Neural cell (in vitro differentiated cells): ENCODE results near the gene DNAJB4. TPM values are rescaled to one million over a fixed set of nuclear protein-coding genes. Genes with fewer than 3 reads are reported as not detected.

ENCODE experiments used
- H2AFZ ChIP-seq: fragments of 200-600, 300-800 bp; sonication (generic), shearing (Covaris generic); 2 replicates; pipeline ENCODE4 v1.6.0; 2014; ENCODE audit warnings: low read depth, mild to moderate bottlenecking, antibody characterized with exemption, low read length, moderate library complexity
- H3F3A ChIP-seq: fragments of 200-600 bp; shearing (Covaris generic); 2 replicates; pipeline ENCODE4 v1.6.1; 2016; ENCODE audit warnings: mild to moderate bottlenecking, moderate library complexity, mixed read lengths, antibody characterized with exemption, low read length; ENCODE audit not compliant: insufficient read depth, poor library complexity, severe bottlenecking
- H3K27ac ChIP-seq: fragments of 200-600, 300-800 bp; sonication (generic), shearing (Covaris generic); 2 replicates; pipeline ENCODE4 v1.5.1; 2014; ENCODE audit warnings: mild to moderate bottlenecking, low read length, moderate library complexity
- H3K27me3 ChIP-seq: fragments of 300-800, 200-600 bp; sonication (generic), shearing (Covaris generic); 2 replicates; pipeline ENCODE4 v1.6.0; 2014; ENCODE audit warnings: mild to moderate bottlenecking, low read depth, low read length, moderate library complexity; ENCODE audit not compliant: insufficient read depth
- H3K36me3 ChIP-seq: fragments of 300-800, 200-600 bp; sonication (generic), shearing (Covaris generic); 2 replicates; pipeline ENCODE4 v1.5.1; 2014; ENCODE audit warnings: mild to moderate bottlenecking, antibody characterized with exemption, low read length, moderate library complexity; ENCODE audit not compliant: insufficient read depth
- H3K4me2 ChIP-seq: fragments of 300-800, 200-600 bp; sonication (generic), shearing (Covaris generic); 2 replicates; pipeline ENCODE4 v1.6.0; 2014; ENCODE audit warnings: mild to moderate bottlenecking, low read length
- H3K4me3 ChIP-seq: fragments of 300-800, 200-600 bp; sonication (generic), shearing (Covaris generic); 2 replicates; pipeline ENCODE4 v1.5.1; 2014; ENCODE audit warnings: mild to moderate bottlenecking, low read length, moderate library complexity
- H3K79me2 ChIP-seq: fragments of 200-600 bp; shearing (Covaris generic); replicated peaks from 2 replicates; pipeline ENCODE4 v1.6.0; 2014; ENCODE audit warnings: mild to moderate bottlenecking, low read length, moderate library complexity; ENCODE audit not compliant: insufficient read depth
- H3K9ac ChIP-seq: fragments of 300-800, 200-600 bp; sonication (generic), shearing (Covaris generic); 2 replicates; pipeline ENCODE4 v1.6.1; 2016; ENCODE audit warnings: mild to moderate bottlenecking, low read length, mixed read lengths
- H3K9me2 ChIP-seq: fragments of 200-600 bp; shearing (Covaris generic); 2 replicates; pipeline ENCODE4 v1.6.1; 2016; ENCODE audit warnings: mild to moderate bottlenecking, low read length, mixed read lengths; ENCODE audit not compliant: insufficient read depth
- H3K9me3 ChIP-seq: fragments of 200-600, 300-800 bp; sonication (generic), shearing (Covaris generic); 2 replicates; pipeline ENCODE4 v1.6.1; 2016; ENCODE audit warnings: mild to moderate bottlenecking, mixed run types, low read length, moderate library complexity, mixed read lengths
- H4K20me1 ChIP-seq: fragments of 200-600 bp; shearing (Covaris generic); 2 replicates; pipeline ENCODE4 v1.6.1; 2016; ENCODE audit warnings: mild to moderate bottlenecking, mixed run types; ENCODE audit not compliant: insufficient read depth
- EP300 ChIP-seq: fragments of 450-650 bp; conservative IDR thresholded peaks from 2 replicates; pipeline ENCODE4 v1.6.1; 2014; ENCODE audit warnings: antibody characterized with exemption, mild to moderate bottlenecking, moderate library complexity; ENCODE audit not compliant: poor library complexity, severe bottlenecking
- EZH2 ChIP-seq: fragments of 200-600, 300-800 bp; shearing (Covaris generic), sonication (generic); IDR thresholded peaks from 2 replicates; pipeline ENCODE4 v1.6.1; 2014; ENCODE audit warnings: antibody characterized with exemption, low read length, borderline replicate concordance, mild to moderate bottlenecking; ENCODE audit not compliant: insufficient read depth, poor library complexity, severe bottlenecking
- MXI1 ChIP-seq: fragments of 450-650 bp; conservative IDR thresholded peaks from 2 replicates; pipeline ENCODE4 v1.6.1; 2014; ENCODE audit warnings: antibody characterized with exemption, mild to moderate bottlenecking; ENCODE audit not compliant: poor library complexity, severe bottlenecking
- POLR2AphosphoS5 ChIP-seq: IDR thresholded peaks from 2 replicates; pipeline ENCODE4 v1.6.1; 2012
- RAD21 ChIP-seq: fragments of 450-650 bp; conservative IDR thresholded peaks from 2 replicates; pipeline ENCODE4 v1.6.1; 2014; ENCODE audit warnings: antibody characterized with exemption, mild to moderate bottlenecking, moderate library complexity
- REST ChIP-seq: IDR thresholded peaks from 2 replicates; pipeline ENCODE4 v1.6.1; 2012; ENCODE audit warnings: borderline replicate concordance
- SMC3 ChIP-seq: fragments of 450-650 bp; conservative IDR thresholded peaks from 2 replicates; pipeline ENCODE4 v1.6.1; 2014; ENCODE audit warnings: antibody characterized with exemption, mild to moderate bottlenecking, moderate library complexity; ENCODE audit not compliant: poor library complexity
- TAF1 ChIP-seq: IDR thresholded peaks from 2 replicates; pipeline ENCODE4 v1.6.1; 2012; ENCODE audit warnings: low read depth
- polyA plus RNA-seq: library from polyadenylated mRNA; depleted of rRNA; stranded (reverse); fragments of >200 nt; gene quantifications from 2 replicates; pipeline ENCODE4 v1.2.3, GENCODE V29; 2014
- TF ChIP-seq, protein P1 (sequence below): fragments of 450-650 bp; IDR thresholded peaks from 2 replicates; pipeline ENCODE4 v1.5.1; 2014; ENCODE audit warnings: antibody characterized with exemption, mild to moderate bottlenecking, moderate library complexity; ENCODE audit not compliant: poor library complexity, severe bottlenecking

Gene DNAJB4
- polyA plus RNA-seq, 1 donor from 2014 or later, result 42.2 TPM

GRCh38 chr1:77986810-77987209 is 17.9 kb upstream of the DNAJB4 start:
- Histone ChIP-seq H3K4me3 (no peak overlapping the region), H3K4me2 (no peak overlapping the region), H3F3A (no peaks in the 10 kb centered on the region), H3K9me3 (no peaks in the 10 kb centered on the region), H3K27me3 (no peaks in the 10 kb centered on the region), H2AFZ (no peak overlapping the region), H3K9me2 (no peaks in the 10 kb centered on the region), H3K79me2 (peaks cover 52% of the 10 kb centered on the region), H3K36me3 (no peaks in the 10 kb centered on the region), H4K20me1 (no peaks in the 10 kb centered on the region), H3K27ac (no peak overlapping the region), H3K9ac (no peak overlapping the region)
- TF ChIP-seq TAF1 (no peak), SMC3 (no peak), REST (no peak), EZH2 (no peak), EP300 (no peak), RAD21 (no peak), MXI1 (no peak), POLR2AphosphoS5 (no peak)
- TF ChIP-seq, protein P1, sequence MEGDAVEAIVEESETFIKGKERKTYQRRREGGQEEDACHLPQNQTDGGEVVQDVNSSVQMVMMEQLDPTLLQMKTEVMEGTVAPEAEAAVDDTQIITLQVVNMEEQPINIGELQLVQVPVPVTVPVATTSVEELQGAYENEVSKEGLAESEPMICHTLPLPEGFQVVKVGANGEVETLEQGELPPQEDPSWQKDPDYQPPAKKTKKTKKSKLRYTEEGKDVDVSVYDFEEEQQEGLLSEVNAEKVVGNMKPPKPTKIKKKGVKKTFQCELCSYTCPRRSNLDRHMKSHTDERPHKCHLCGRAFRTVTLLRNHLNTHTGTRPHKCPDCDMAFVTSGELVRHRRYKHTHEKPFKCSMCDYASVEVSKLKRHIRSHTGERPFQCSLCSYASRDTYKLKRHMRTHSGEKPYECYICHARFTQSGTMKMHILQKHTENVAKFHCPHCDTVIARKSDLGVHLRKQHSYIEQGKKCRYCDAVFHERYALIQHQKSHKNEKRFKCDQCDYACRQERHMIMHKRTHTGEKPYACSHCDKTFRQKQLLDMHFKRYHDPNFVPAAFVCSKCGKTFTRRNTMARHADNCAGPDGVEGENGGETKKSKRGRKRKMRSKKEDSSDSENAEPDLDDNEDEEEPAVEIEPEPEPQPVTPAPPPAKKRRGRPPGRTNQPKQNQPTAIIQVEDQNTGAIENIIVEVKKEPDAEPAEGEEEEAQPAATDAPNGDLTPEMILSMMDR, result no peak

GRCh38 chr1:77987919-77988318 is 16.8 kb upstream of the DNAJB4 start:
- TF ChIP-seq REST (no peak), RAD21 (no peak), SMC3 (no peak), TAF1 (no peak), MXI1 (no peak), EP300 (no peak), EZH2 (no peak), POLR2AphosphoS5 (no peak)
- TF ChIP-seq, protein P1, result no peak
- H3F3A ChIP-seq, result no peaks in the 10 kb centered on the region
- no peaks in the 10 kb centered on the region for H3K36me3 ChIP-seq
- no peak overlapping the region for H3K27ac ChIP-seq
- H3K9ac ChIP-seq, result no peak overlapping the region
- H3K4me3 ChIP-seq, result no peak overlapping the region
- peaks cover 48% of the 10 kb centered on the region for H3K79me2 ChIP-seq
- H3K9me2 ChIP-seq, result no peaks in the 10 kb centered on the region
- no peak overlapping the region for H2AFZ ChIP-seq
- no peaks in the 10 kb centered on the region for H4K20me1 ChIP-seq
- H3K9me3 ChIP-seq, result no peaks in the 10 kb centered on the region
- H3K4me2 ChIP-seq, result no peak overlapping the region
- no peaks in the 10 kb centered on the region for H3K27me3 ChIP-seq
